ENCODE measurements around the gene DNAJC4. TPM values are rescaled to one million over a fixed set of nuclear protein-coding genes. Genes with fewer than 3 reads are reported as not detected.

Gene DNAJC4
- total and polyA plus RNA-seq, 9 of the 15 experiments (the other 6 are each of a cell fraction or from before 2014, with no cell fraction given): 4.0 to 32.6 (median 19.9) TPM

DNA sequence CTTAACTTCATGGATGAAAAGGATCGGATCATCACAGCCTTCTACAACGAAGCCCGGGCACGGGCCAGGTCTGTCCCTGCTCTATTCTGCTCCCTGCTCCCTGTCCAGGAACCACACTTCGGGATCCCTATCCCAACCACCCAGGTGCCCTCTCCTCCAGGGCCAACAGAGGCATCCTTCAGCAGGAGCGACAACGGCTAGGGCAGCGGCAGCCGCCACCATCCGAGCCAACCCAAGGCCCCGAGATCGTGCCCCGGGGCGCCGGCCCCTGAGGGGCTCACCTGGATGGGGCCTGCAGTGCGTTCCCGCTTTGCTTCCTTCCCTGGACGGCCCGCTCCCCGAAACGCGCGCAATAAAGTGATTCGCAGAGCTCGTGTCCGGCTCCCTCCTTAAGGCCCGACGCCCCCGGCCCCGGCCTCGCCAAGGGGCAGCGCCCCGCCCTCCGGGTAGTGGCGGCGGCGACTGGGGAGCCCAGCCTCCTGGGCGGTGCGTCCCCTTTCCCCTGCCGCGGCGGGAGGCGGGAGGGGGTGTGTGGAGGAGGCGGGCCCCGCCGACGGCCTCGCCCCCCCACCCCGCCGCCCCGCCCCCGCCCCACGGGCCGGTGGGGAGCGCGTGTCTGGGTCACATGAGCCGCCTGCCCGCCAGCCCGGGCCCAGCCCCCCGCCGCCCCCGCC lies 3.7 kb downstream of the DNAJC4 start, which contains the start of gene VEGFB (continued):
- TF ChIP-seq, protein P1, sequence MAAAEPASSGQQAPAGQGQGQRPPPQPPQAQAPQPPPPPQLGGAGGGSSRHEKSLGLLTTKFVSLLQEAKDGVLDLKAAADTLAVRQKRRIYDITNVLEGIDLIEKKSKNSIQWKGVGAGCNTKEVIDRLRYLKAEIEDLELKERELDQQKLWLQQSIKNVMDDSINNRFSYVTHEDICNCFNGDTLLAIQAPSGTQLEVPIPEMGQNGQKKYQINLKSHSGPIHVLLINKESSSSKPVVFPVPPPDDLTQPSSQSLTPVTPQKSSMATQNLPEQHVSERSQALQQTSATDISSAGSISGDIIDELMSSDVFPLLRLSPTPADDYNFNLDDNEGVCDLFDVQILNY (CRISPR knock-in tag; IDR thresholded peaks at IDR 0.05): no peak
- TF ChIP-seq SAP30 (IDR thresholded peaks at IDR 0.05; ENCODE audit: borderline replicate concordance, insufficient read depth, low read depth, low read length, poor library complexity, severe bottlenecking) (peak; percentile 62), CTBP1 (IDR thresholded peaks at IDR 0.05; ENCODE audit: borderline replicate concordance) (peak; percentile 26; the same call in 1 of the 2 replicates), ZNF551 (CRISPR knock-in tag; IDR thresholded peaks at IDR 0.05) (no peak), EP300 (IDR thresholded peaks at IDR 0.05; ENCODE audit: low read length) (no peak), TAF15 (IDR thresholded peaks at IDR 0.05; ENCODE audit: low read depth, low read length) (no peak), CHD1 (IDR thresholded peaks at IDR 0.05; ENCODE audit: low read length) (no peak), KAT2B (IDR thresholded peaks at IDR 0.05; ENCODE audit: low read depth, low read length) (no peak), KLF13 (tag; IDR thresholded peaks at IDR 0.05; ENCODE audit: borderline replicate concordance, low read depth) (0 out of 2 replicates have a peak, but pooled peaks have one; percentile 29), FIP1L1 (IDR thresholded peaks at IDR 0.05; ENCODE audit: low read depth, low read length, poor library complexity, severe bottlenecking) (peak; percentile 39), ESRRB (CRISPR knock-in tag; IDR thresholded peaks at IDR 0.05; ENCODE audit: borderline replicate concordance) (no peak), KLF10 (CRISPR knock-in tag; IDR thresholded peaks at IDR 0.05) (no peak), ZBTB1 (CRISPR knock-in tag; IDR thresholded peaks at IDR 0.05; ENCODE audit: borderline replicate concordance, low read depth) (no peak), TCFL5 (CRISPR knock-in tag; conservative IDR thresholded peaks at IDR 0.05) (no peak)
- TF ChIP-seq, protein P2, sequence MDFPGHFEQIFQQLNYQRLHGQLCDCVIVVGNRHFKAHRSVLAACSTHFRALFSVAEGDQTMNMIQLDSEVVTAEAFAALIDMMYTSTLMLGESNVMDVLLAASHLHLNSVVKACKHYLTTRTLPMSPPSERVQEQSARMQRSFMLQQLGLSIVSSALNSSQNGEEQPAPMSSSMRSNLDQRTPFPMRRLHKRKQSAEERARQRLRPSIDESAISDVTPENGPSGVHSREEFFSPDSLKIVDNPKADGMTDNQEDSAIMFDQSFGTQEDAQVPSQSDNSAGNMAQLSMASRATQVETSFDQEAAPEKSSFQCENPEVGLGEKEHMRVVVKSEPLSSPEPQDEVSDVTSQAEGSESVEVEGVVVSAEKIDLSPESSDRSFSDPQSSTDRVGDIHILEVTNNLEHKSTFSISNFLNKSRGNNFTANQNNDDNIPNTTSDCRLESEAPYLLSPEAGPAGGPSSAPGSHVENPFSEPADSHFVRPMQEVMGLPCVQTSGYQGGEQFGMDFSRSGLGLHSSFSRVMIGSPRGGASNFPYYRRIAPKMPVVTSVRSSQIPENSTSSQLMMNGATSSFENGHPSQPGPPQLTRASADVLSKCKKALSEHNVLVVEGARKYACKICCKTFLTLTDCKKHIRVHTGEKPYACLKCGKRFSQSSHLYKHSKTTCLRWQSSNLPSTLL (IDR thresholded peaks at IDR 0.05): no peak
- TF ChIP-seq, protein P3, sequence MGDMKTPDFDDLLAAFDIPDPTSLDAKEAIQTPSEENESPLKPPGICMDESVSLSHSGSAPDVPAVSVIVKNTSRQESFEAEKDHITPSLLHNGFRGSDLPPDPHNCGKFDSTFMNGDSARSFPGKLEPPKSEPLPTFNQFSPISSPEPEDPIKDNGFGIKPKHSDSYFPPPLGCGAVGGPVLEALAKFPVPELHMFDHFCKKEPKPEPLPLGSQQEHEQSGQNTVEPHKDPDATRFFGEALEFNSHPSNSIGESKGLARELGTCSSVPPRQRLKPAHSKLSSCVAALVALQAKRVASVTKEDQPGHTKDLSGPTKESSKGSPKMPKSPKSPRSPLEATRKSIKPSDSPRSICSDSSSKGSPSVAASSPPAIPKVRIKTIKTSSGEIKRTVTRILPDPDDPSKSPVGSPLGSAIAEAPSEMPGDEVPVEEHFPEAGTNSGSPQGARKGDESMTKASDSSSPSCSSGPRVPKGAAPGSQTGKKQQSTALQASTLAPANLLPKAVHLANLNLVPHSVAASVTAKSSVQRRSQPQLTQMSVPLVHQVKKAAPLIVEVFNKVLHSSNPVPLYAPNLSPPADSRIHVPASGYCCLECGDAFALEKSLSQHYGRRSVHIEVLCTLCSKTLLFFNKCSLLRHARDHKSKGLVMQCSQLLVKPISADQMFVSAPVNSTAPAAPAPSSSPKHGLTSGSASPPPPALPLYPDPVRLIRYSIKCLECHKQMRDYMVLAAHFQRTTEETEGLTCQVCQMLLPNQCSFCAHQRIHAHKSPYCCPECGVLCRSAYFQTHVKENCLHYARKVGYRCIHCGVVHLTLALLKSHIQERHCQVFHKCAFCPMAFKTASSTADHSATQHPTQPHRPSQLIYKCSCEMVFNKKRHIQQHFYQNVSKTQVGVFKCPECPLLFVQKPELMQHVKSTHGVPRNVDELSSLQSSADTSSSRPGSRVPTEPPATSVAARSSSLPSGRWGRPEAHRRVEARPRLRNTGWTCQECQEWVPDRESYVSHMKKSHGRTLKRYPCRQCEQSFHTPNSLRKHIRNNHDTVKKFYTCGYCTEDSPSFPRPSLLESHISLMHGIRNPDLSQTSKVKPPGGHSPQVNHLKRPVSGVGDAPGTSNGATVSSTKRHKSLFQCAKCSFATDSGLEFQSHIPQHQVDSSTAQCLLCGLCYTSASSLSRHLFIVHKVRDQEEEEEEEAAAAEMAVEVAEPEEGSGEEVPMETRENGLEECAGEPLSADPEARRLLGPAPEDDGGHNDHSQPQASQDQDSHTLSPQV (IDR thresholded peaks at IDR 0.05): 0 out of 2 replicates have a peak, but pooled peaks have one; percentile 24
- TF ChIP-seq, protein P4, sequence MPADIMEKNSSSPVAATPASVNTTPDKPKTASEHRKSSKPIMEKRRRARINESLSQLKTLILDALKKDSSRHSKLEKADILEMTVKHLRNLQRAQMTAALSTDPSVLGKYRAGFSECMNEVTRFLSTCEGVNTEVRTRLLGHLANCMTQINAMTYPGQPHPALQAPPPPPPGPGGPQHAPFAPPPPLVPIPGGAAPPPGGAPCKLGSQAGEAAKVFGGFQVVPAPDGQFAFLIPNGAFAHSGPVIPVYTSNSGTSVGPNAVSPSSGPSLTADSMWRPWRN (IDR thresholded peaks at IDR 0.05; ENCODE audit: low read depth): no peak
- TF ChIP-seq, protein P5, sequence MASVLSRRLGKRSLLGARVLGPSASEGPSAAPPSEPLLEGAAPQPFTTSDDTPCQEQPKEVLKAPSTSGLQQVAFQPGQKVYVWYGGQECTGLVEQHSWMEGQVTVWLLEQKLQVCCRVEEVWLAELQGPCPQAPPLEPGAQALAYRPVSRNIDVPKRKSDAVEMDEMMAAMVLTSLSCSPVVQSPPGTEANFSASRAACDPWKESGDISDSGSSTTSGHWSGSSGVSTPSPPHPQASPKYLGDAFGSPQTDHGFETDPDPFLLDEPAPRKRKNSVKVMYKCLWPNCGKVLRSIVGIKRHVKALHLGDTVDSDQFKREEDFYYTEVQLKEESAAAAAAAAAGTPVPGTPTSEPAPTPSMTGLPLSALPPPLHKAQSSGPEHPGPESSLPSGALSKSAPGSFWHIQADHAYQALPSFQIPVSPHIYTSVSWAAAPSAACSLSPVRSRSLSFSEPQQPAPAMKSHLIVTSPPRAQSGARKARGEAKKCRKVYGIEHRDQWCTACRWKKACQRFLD (CRISPR knock-in tag; IDR thresholded peaks at IDR 0.05): no peak
